ENCODE results near the gene ABCA5.

- TF ChIP-seq SIN3A (IDR thresholded peaks at IDR 0.05; ENCODE audit: borderline replicate concordance, low read depth, low read length) (no peak), EZH2phosphoT487 (IDR thresholded peaks at IDR 0.05; ENCODE audit: borderline replicate concordance, low read depth) (no peak), POLR2AphosphoS5 (IDR thresholded peaks at IDR 0.05; ENCODE audit: low read depth, low read length) (no peak), CTCF (IDR thresholded peaks at IDR 0.05) (no peak), REST (IDR thresholded peaks at IDR 0.05; ENCODE audit: low read depth, low read length) (no peak), GABPA (IDR thresholded peaks at IDR 0.05; ENCODE audit: low read depth) (no peak), TAF1 (IDR thresholded peaks at IDR 0.05; ENCODE audit: borderline replicate concordance, low read depth, low read length) (no peak), GATA2 (CRISPR knock-in tag; IDR thresholded peaks at IDR 0.05) (no peak), JUND (IDR thresholded peaks at IDR 0.05) (no peak)
- TF ChIP-seq, protein P1, sequence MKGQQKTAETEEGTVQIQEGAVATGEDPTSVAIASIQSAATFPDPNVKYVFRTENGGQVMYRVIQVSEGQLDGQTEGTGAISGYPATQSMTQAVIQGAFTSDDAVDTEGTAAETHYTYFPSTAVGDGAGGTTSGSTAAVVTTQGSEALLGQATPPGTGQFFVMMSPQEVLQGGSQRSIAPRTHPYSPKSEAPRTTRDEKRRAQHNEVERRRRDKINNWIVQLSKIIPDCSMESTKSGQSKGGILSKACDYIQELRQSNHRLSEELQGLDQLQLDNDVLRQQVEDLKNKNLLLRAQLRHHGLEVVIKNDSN (IDR thresholded peaks at IDR 0.05; ENCODE audit: borderline replicate concordance, low read depth), result no peak
Observed at GRCh38 chr17:69223809-69224208, 103.1 kb downstream of the ABCA5 start.

Data from SK-N-SH (cell line).